ENCODE results near the gene RHPN2. TPM values are rescaled to one million over a fixed set of nuclear protein-coding genes. Genes with fewer than 3 reads are reported as not detected.

The RHPN2 gene
- total and polyA plus RNA-seq, 2 of the 8 experiments (the other 6 are each of a cell fraction or from before 2014, with no cell fraction given) = 22.8 to 31.1 TPM

Small RNA genes within 50 kb of the gene (small RNA-seq; reads per million reads assigned to genes)
- gene AC008521.1 (ENCODE audit: insufficient read depth) (not detected), gene AC008521.2 (ENCODE audit: insufficient read depth) (not detected)

Other genes starting within 250 kb of the RHPN2 start
- not detected in 2 replicates for gene SLC7A9, start 195.1 kb downstream of the RHPN2 start, total RNA-seq (2021; fragmentation: NEBNext Ultra II Directional; extraction: Animal tissue kit (Norgen Biotek cat#: 25700))
- 0.08 and 0.15 TPM in 2 replicates for gene SLC7A9, start 195.1 kb downstream of the RHPN2 start, polyA plus RNA-seq (2011; rRNA removed)
- gene CEP89, start 92.9 kb downstream of the RHPN2 start, total RNA-seq (2021; fragmentation: NEBNext Ultra II Directional; extraction: Animal tissue kit (Norgen Biotek cat#: 25700)) = 23.0 and 23.6 TPM in 2 replicates
- gene CEP89, start 92.9 kb downstream of the RHPN2 start, polyA plus RNA-seq (2011; rRNA removed) = 23.6 and 35.2 TPM in 2 replicates
- 4.2 and 4.7 TPM in 2 replicates for gene FAAP24, start 92.6 kb downstream of the RHPN2 start, total RNA-seq (2021; fragmentation: NEBNext Ultra II Directional; extraction: Animal tissue kit (Norgen Biotek cat#: 25700))
- 3.2 and 3.3 TPM in 2 replicates for gene FAAP24, start 92.6 kb downstream of the RHPN2 start, polyA plus RNA-seq (2011; rRNA removed)
- gene GPATCH1, start 16.3 kb upstream of the RHPN2 start, total RNA-seq (2021; fragmentation: NEBNext Ultra II Directional; extraction: Animal tissue kit (Norgen Biotek cat#: 25700)) = 8.2 and 8.8 TPM in 2 replicates
- gene GPATCH1, start 16.3 kb upstream of the RHPN2 start, polyA plus RNA-seq (2011; rRNA removed) = 3.5 and 4.3 TPM in 2 replicates
- gene WDR88, start 67.2 kb upstream of the RHPN2 start, total RNA-seq (2021; fragmentation: NEBNext Ultra II Directional; extraction: Animal tissue kit (Norgen Biotek cat#: 25700)) = not detected in 2 replicates
- not detected in 2 replicates for gene WDR88, start 67.2 kb upstream of the RHPN2 start, polyA plus RNA-seq (2011; rRNA removed)
- 33.7 and 33.9 TPM in 2 replicates for gene LRP3, start 129.4 kb upstream of the RHPN2 start, total RNA-seq (2021; fragmentation: NEBNext Ultra II Directional; extraction: Animal tissue kit (Norgen Biotek cat#: 25700))
- 30.3 and 40.2 TPM in 2 replicates for gene LRP3, start 129.4 kb upstream of the RHPN2 start, polyA plus RNA-seq (2011; rRNA removed)
- 3.2 and 3.7 TPM in 2 replicates for gene SLC7A10, start 161.0 kb upstream of the RHPN2 start, total RNA-seq (2021; fragmentation: NEBNext Ultra II Directional; extraction: Animal tissue kit (Norgen Biotek cat#: 25700))
- gene SLC7A10, start 161.0 kb upstream of the RHPN2 start, polyA plus RNA-seq (2011; rRNA removed) = 7.1 and 11.5 TPM in 2 replicates
- 2.7 and 3.0 TPM in 2 replicates for gene CEBPA, start 237.6 kb upstream of the RHPN2 start, total RNA-seq (2021; fragmentation: NEBNext Ultra II Directional; extraction: Animal tissue kit (Norgen Biotek cat#: 25700))
- 2.0 and 2.4 TPM in 2 replicates for gene CEBPA, start 237.6 kb upstream of the RHPN2 start, polyA plus RNA-seq (2011; rRNA removed)